ENCODE data around the gene ENO3. TPM values are rescaled to one million over a fixed set of nuclear protein-coding genes. Genes with fewer than 3 reads are reported as not detected.

The ENO3 gene
- total RNA-seq, 2 experiments from 2014 or later, result 31.3 to 34.0 TPM

DNA sequence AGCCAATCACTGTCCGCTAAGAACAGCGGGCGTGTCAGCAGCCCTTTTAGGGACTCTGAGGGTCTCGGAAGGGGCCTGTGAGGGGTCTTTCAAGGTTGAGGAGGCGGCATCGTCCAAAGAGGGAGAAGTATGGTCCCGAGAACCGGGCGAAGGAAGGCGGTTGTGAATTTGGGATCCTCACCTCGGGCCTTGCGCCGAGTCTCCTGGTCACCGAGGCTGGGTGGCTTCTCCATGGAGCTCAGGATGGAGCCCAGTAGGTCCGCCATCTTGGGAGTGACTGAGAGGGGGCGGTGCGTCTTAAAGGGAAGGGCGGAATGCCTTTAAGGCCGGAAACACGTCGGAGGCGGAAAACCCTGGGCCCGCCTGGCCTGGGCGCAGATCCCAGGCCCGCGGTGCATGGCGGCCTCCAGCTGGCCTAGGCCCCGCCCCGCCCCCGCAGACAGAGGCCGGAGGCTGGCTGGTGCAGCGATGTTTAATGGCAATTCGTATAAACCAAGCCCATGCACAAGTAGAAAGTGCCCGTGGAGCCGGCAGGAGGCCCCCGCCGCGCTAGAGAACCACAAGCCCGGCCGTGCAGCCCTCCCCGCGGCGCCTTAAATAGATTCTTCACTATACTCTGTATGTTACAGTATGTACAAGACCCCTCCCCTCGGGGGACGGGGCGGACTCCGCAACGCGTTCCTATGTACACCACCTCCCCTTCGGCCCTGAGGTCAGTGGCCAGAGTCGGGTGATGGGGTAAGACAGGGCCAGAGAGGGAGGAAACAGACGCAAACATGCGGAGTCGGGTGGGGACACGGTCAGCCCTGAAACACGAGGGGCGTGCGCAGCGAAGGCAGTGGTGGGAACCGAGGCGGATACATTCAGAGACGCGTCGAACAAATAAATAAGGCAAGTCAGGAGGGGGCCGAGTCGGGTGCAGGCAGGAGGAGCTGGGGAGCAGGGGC is 16.9 kb downstream of the ENO3 start, which contains the start of gene SPAG7:
SPAG7 (minus strand) TSS at position 279 of the 947 bp plus-strand sequence; CDS start at position 266, 13 bp downstream.
- Mint-ChIP-seq H3K4me1 (ENCODE audit: low read depth) (peaks cover 35% of the 10 kb centered on the region), H3K9me3 (peaks cover 2% of the 10 kb centered on the region), H3K36me3 (ENCODE audit: low read depth) (peaks cover 28% of the 10 kb centered on the region), H3K27me3 (no peaks in the 10 kb centered on the region), H3K27ac (no peak within 1 kb of the TSS), H3K4me3 (no peak within 1 kb of the TSS)
- CTCF ChIA-PET, result interaction anchor here (0.6 to 3.6 kb wide), 16 partner anchors 11 to 181 kb away, joined by 3 to 30 read pairs (median 5); partner anchors contain the start of genes CHRNE, ENO3, RNF167 and SLC25A11
- POLR2A ChIA-PET, result interaction anchor here (1.0 to 15.1 kb wide), 19 partner anchors 10 to 792 kb away, joined by 3 to 627 read pairs (median 4); partner anchors contain the start of genes CAMTA2, ENO3, INCA1 and KIF1C
- DNase-seq, result peak; percentile 95
- peak; percentile 63 for ATAC-seq
- intact Hi-C loops (cut with micrococcal nuclease), result loop anchor here (2.0 kb wide), 1 partner anchor 23 kb away; no protein-coding TSS in a partner anchor
- TF ChIP-seq CTCF (IDR thresholded peaks at IDR 0.05), result no peak

DNA sequence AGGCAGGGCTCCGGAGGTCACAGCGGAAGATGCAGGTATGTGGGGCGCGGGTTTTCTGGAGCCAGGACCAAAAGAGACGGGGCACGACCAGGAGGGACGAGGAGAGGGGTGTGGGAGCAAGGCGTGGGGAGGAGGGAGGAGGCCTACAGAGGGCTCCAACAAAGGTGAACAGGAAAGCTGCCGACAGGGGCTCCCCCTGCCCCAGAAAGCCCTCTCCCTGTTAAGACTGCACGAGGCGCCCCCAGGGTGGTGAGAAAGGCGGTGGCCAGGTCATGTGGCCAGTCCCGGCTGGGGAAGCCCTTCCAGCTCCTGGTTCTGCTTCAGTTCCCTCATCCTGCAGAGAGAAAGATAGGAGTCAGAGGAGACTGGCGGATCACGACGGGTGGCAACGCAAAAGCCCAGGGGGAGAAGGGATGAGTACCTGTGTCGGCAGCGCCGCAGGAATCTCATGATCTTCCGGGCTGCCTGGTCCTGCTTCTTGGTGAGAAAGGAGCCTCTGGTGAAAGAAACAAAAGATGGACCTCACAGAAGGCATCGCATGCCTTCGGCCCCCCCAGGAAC is 17.6 kb downstream of the ENO3 start:
- H3K9me3 Mint-ChIP-seq, result peaks cover 2% of the 10 kb centered on the region
- no peaks in the 10 kb centered on the region for H3K27me3 Mint-ChIP-seq
- peaks cover 35% of the 10 kb centered on the region for H3K36me3 Mint-ChIP-seq (ENCODE audit: low read depth)
- ChIA-PET POLR2A (interaction anchor here (0.6 to 15.1 kb wide), 17 partner anchors 9 to 304 kb away, joined by 3 to 627 read pairs (median 5); partner anchors contain the start of genes C17orf107, CAMTA2, ENO3 and PFN1), CTCF (interaction anchor here (0.9 to 3.6 kb wide), 3 partner anchors 12 to 93 kb away, joined by 4 to 30 read pairs (median 8); partner anchors contain the start of gene PFN1)
- no peak for TF ChIP-seq CTCF (IDR thresholded peaks at IDR 0.05)
- intact Hi-C loops (cut with micrococcal nuclease), result loop anchor here (1.0 kb wide), 1 partner anchor 21 kb away; no protein-coding TSS in a partner anchor
- H3K4me3 Mint-ChIP-seq, result no peak overlapping the region
- ATAC-seq (no peak), DNase-seq (peak; percentile 65)
- no peak overlapping the region for H3K27ac Mint-ChIP-seq
- peaks cover 34% of the 10 kb centered on the region for H3K4me1 Mint-ChIP-seq (ENCODE audit: low read depth)

DNA sequence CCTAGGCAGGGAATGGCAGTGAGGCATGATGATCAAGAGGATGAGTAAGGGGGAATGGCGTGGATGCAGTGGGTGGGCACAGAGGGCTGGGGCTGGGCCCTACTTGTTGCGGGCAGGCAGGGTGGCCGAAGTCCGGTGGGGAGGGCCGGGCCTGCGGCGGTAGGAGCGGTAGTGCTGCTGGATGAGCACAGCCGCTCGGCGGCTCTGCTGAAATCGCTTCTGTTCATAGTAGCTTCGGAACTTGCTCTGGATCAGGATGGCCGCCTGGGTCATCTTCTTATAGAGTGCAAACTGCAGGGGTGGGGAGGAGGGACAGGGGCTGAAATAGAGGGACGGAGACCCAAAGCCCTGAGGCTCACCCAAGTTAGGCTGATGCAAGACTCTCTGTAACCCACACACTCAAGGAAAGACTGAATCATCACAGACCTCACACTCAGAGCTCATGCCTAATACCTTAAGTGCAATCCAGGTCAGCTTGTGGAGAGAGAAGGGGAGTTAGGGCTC is 18.2 kb downstream of the ENO3 start:
- Mint-ChIP-seq H3K27me3 (no peaks in the 10 kb centered on the region), H3K4me1 (ENCODE audit: low read depth) (peaks cover 34% of the 10 kb centered on the region), H3K4me3 (no peak overlapping the region), H3K36me3 (ENCODE audit: low read depth) (peaks cover 37% of the 10 kb centered on the region), H3K27ac (no peak overlapping the region), H3K9me3 (peaks cover 2% of the 10 kb centered on the region)
- no peak for TF ChIP-seq CTCF (IDR thresholded peaks at IDR 0.05)
- POLR2A ChIA-PET, result interaction anchor here (0.6 to 15.1 kb wide), 17 partner anchors 8 to 304 kb away, joined by 3 to 627 read pairs (median 5); partner anchors contain the start of genes C17orf107, CAMTA2, ENO3 and PFN1
- DNase-seq (peak; percentile 79), ATAC-seq (peak; percentile 26)
- intact Hi-C loops (cut with micrococcal nuclease), result loop anchor here (1.0 kb wide), 1 partner anchor 22 kb away; no protein-coding TSS in a partner anchor
- CTCF ChIA-PET, result interaction anchor here (0.9 to 3.6 kb wide), 4 partner anchors 11 to 93 kb away, joined by 4 to 30 read pairs (median 6); partner anchors contain the start of gene PFN1

GRCh38 chr17:4969551-4970173 is 18.7 kb downstream of the ENO3 start:
- Mint-ChIP-seq H3K9me3 (peaks cover 2% of the 10 kb centered on the region), H3K4me3 (no peak overlapping the region), H3K36me3 (ENCODE audit: low read depth) (peaks cover 42% of the 10 kb centered on the region), H3K4me1 (ENCODE audit: low read depth) (peaks cover 34% of the 10 kb centered on the region), H3K27me3 (no peaks in the 10 kb centered on the region), H3K27ac (no peak overlapping the region)
- intact Hi-C loops (cut with micrococcal nuclease), result loop anchor here (1.0 kb wide), 1 partner anchor 22 kb away; no protein-coding TSS in a partner anchor
- DNase-seq, result peak; percentile 82
- POLR2A ChIA-PET, result interaction anchor here (0.6 to 15.1 kb wide), 13 partner anchors 10 to 92 kb away, joined by 3 to 627 read pairs (median 6); partner anchors contain the start of genes C17orf107, CAMTA2, ENO3 and PFN1
- ATAC-seq, result peak; percentile 3
- TF ChIP-seq CTCF (IDR thresholded peaks at IDR 0.05), result no peak
- CTCF ChIA-PET, result interaction anchor here (1.0 to 3.6 kb wide), 3 partner anchors 11 to 23 kb away, joined by 4 to 30 read pairs (median 8); partner anchors contain the start of gene PFN1
